Measurements from ENCODE around the gene LDB2. TPM values are rescaled to one million over a fixed set of nuclear protein-coding genes. Genes with fewer than 3 reads are reported as not detected.

The LDB2 gene
- total RNA-seq, 1 donor from 2014 or later: 4.9 TPM

DNA sequence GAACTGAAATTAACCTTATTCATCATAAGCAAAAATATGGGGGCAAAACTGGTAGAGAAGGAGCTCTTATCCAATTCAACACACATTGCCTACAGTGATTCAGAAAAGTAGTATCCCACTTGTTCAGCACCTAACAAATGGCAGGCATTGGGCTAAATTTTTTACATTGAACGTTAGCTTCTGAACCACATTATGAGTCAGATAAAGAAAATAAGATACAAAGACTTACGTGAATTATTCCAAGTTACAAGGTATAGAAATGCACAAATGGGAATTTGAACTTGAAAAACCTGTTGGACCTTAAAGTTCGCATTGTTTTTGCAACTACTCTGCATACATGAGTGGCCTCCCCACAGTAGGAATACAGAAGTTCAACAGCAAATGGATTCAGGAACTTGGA is 210.6 kb downstream of the LDB2 start:
- Mint-ChIP-seq H3K27me3 (ENCODE audit: low read depth, unreplicated experiment) (no peaks in the 10 kb centered on the region), H3K9me3 (ENCODE audit: unreplicated experiment) (no peaks in the 10 kb centered on the region), H3K4me3 (ENCODE audit: unreplicated experiment) (no peak overlapping the region), H3K36me3 (ENCODE audit: low read depth, unreplicated experiment) (peaks cover 2% of the 10 kb centered on the region), H3K4me1 (ENCODE audit: low read depth, unreplicated experiment) (peaks cover 20% of the 10 kb centered on the region), H3K27ac (ENCODE audit: unreplicated experiment) (no peak overlapping the region)
- Histone ChIP-seq H3K79me2 (ENCODE audit: insufficient read depth, low read length) (no peaks in the 10 kb centered on the region), H3K4me1 (ENCODE audit: insufficient read depth, low read length) (peaks cover 35% of the 10 kb centered on the region), H3K4me2 (ENCODE audit: low read length) (no peak overlapping the region), H3K9me3 (ENCODE audit: insufficient read depth, low read depth, low read length) (no peaks in the 10 kb centered on the region), H3K27me3 (ENCODE audit: insufficient read depth, low read length) (no peaks in the 10 kb centered on the region), H3K4me3 (ENCODE audit: insufficient read depth, low read depth, low read length) (no peak overlapping the region), H3K9ac (ENCODE audit: low read length) (no peak overlapping the region), H4K20me1 (ENCODE audit: insufficient read depth, low read length) (no peaks in the 10 kb centered on the region), H3K27ac (ENCODE audit: low read depth, low read length) (no peak overlapping the region), H2AFZ (ENCODE audit: low read depth, low read length) (no peak overlapping the region), H3K36me3 (ENCODE audit: insufficient read depth, low read length) (no peaks in the 10 kb centered on the region)
- no peak for TF ChIP-seq EZH2 (IDR thresholded peaks at IDR 0.05; ENCODE audit: insufficient read depth, low read length)
- TF ChIP-seq, protein P1, sequence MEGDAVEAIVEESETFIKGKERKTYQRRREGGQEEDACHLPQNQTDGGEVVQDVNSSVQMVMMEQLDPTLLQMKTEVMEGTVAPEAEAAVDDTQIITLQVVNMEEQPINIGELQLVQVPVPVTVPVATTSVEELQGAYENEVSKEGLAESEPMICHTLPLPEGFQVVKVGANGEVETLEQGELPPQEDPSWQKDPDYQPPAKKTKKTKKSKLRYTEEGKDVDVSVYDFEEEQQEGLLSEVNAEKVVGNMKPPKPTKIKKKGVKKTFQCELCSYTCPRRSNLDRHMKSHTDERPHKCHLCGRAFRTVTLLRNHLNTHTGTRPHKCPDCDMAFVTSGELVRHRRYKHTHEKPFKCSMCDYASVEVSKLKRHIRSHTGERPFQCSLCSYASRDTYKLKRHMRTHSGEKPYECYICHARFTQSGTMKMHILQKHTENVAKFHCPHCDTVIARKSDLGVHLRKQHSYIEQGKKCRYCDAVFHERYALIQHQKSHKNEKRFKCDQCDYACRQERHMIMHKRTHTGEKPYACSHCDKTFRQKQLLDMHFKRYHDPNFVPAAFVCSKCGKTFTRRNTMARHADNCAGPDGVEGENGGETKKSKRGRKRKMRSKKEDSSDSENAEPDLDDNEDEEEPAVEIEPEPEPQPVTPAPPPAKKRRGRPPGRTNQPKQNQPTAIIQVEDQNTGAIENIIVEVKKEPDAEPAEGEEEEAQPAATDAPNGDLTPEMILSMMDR (IDR thresholded peaks at IDR 0.05; ENCODE audit: insufficient read depth, low read depth, low read length): no peak
- DNase-seq (ENCODE audit: low read depth) (peak; percentile 68), FAIRE-seq (peak; percentile 5)

GRCh38 chr4:16687011-16687410 is 211.4 kb downstream of the LDB2 start:
- no peaks in the 10 kb centered on the region for H3K36me3 ChIP-seq (ENCODE audit: insufficient read depth, low read length)
- Mint-ChIP-seq H3K36me3 (ENCODE audit: low read depth, unreplicated experiment) (peaks cover 2% of the 10 kb centered on the region), H3K4me1 (ENCODE audit: low read depth, unreplicated experiment) (peaks cover 15% of the 10 kb centered on the region), H3K27ac (ENCODE audit: unreplicated experiment) (peak overlapping the region; percentile 83), H3K4me3 (ENCODE audit: unreplicated experiment) (no peak overlapping the region), H3K27me3 (ENCODE audit: low read depth, unreplicated experiment) (peaks cover 2% of the 10 kb centered on the region), H3K9me3 (ENCODE audit: unreplicated experiment) (no peaks in the 10 kb centered on the region)
- TF ChIP-seq, protein P1 (IDR thresholded peaks at IDR 0.05; ENCODE audit: insufficient read depth, low read depth, low read length): no peak
- no peak for TF ChIP-seq EZH2 (IDR thresholded peaks at IDR 0.05; ENCODE audit: insufficient read depth, low read length)
- H2AFZ ChIP-seq (ENCODE audit: low read depth, low read length): no peak overlapping the region
- no peaks in the 10 kb centered on the region for H3K27me3 ChIP-seq (ENCODE audit: insufficient read depth, low read length)
- H3K27ac ChIP-seq (ENCODE audit: low read depth, low read length): peak overlapping the region; percentile 90
- peaks cover 35% of the 10 kb centered on the region for H3K4me1 ChIP-seq (ENCODE audit: insufficient read depth, low read length)
- H3K9ac ChIP-seq (ENCODE audit: low read length): peak overlapping the region; percentile 74
- no peaks in the 10 kb centered on the region for H3K9me3 ChIP-seq (ENCODE audit: insufficient read depth, low read depth, low read length)
- H3K4me3 ChIP-seq (ENCODE audit: insufficient read depth, low read depth, low read length): no peak overlapping the region
- FAIRE-seq (no peak), DNase-seq (ENCODE audit: low read depth) (no peak)
- no peaks in the 10 kb centered on the region for H4K20me1 ChIP-seq (ENCODE audit: insufficient read depth, low read length)
- H3K4me2 ChIP-seq (ENCODE audit: low read length): peak overlapping the region; percentile 70
- no peaks in the 10 kb centered on the region for H3K79me2 ChIP-seq (ENCODE audit: insufficient read depth, low read length)

DNA sequence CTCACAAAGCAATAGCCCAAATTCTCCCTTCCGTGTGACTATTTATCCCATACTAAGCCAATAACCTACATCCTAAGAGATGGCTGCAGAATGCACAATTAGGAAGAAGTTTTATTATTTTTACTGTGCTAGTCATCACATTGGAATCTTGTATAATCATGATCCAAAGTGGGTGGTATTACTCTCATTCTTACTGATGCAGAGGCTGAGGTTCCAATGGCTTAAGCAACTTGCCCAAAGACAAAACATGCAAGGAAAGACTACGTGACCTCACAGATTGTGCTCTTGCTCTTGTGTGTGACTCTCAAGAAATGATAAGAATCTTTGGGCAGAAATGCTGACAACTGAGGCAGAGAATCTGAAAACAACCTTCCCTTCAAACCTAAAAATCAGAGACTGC is 212.2 kb downstream of the LDB2 start:
- no peaks in the 10 kb centered on the region for H3K9me3 ChIP-seq (ENCODE audit: insufficient read depth, low read depth, low read length)
- peak overlapping the region; percentile 74 for H3K9ac ChIP-seq (ENCODE audit: low read length)
- TF ChIP-seq, protein P1 (IDR thresholded peaks at IDR 0.05; ENCODE audit: insufficient read depth, low read depth, low read length): no peak
- no peak for TF ChIP-seq EZH2 (IDR thresholded peaks at IDR 0.05; ENCODE audit: insufficient read depth, low read length)
- H3K27me3 ChIP-seq (ENCODE audit: insufficient read depth, low read length): no peaks in the 10 kb centered on the region
- H3K4me1 ChIP-seq (ENCODE audit: insufficient read depth, low read length): peaks cover 35% of the 10 kb centered on the region
- no peak overlapping the region for H3K4me3 ChIP-seq (ENCODE audit: insufficient read depth, low read depth, low read length)
- no peak overlapping the region for H2AFZ ChIP-seq (ENCODE audit: low read depth, low read length)
- peak overlapping the region; percentile 70 for H3K4me2 ChIP-seq (ENCODE audit: low read length)
- H3K36me3 ChIP-seq (ENCODE audit: insufficient read depth, low read length): no peaks in the 10 kb centered on the region
- H3K27ac ChIP-seq (ENCODE audit: low read depth, low read length): peak overlapping the region; percentile 90
- H3K36me3 Mint-ChIP-seq (ENCODE audit: low read depth, unreplicated experiment): peaks cover 2% of the 10 kb centered on the region
- no peak overlapping the region for H3K4me3 Mint-ChIP-seq (ENCODE audit: unreplicated experiment)
- FAIRE-seq: peak; percentile 100
- peaks cover 14% of the 10 kb centered on the region for H3K4me1 Mint-ChIP-seq (ENCODE audit: low read depth, unreplicated experiment)
- H4K20me1 ChIP-seq (ENCODE audit: insufficient read depth, low read length): no peaks in the 10 kb centered on the region
- peak overlapping the region; percentile 83 for H3K27ac Mint-ChIP-seq (ENCODE audit: unreplicated experiment)
- no peaks in the 10 kb centered on the region for H3K79me2 ChIP-seq (ENCODE audit: insufficient read depth, low read length)
- peaks cover 2% of the 10 kb centered on the region for H3K27me3 Mint-ChIP-seq (ENCODE audit: low read depth, unreplicated experiment)
- peak; percentile 98 for DNase-seq (ENCODE audit: low read depth)
- H3K9me3 Mint-ChIP-seq (ENCODE audit: unreplicated experiment): no peaks in the 10 kb centered on the region

Data from astrocyte (in vitro differentiated cells and primary cell).